DMS79 treated with DMSO at 0.1 percent for 48 hours (cell line): ENCODE results near the gene SYNJ2.
A peak's percentile ranks its signal among the peaks of the same experiment; 100 is the strongest.

ENCODE experiments used
- DNase-seq: peaks from one replicate; lab custom pipeline; 2025; lab: John Stamatoyannopoulos, UW

SYNJ2 gene

GRCh38 chr6:158060455-158061360 lies 79.0 kb downstream of the SYNJ2 start:
- peak; percentile 91 for DNase-seq

DNA sequence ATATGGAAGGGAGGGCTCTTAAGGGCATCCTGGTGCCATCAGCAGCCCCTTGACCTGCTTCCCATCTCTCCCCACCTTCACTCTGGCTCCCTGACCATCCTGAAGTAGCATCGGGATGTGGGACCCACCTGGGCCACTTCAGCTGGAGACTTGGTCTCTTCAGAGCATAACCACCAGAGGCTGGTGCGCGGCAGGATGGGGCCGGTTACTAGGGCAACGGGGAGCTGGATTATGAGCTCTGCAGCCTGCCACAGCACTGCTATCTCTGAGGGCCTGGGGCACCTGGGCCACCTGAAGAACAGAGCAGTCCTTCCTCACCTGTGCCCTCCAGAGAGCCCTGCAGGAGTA lies 79.7 kb downstream of the SYNJ2 start:
- peak; percentile 90 for DNase-seq

DNA sequence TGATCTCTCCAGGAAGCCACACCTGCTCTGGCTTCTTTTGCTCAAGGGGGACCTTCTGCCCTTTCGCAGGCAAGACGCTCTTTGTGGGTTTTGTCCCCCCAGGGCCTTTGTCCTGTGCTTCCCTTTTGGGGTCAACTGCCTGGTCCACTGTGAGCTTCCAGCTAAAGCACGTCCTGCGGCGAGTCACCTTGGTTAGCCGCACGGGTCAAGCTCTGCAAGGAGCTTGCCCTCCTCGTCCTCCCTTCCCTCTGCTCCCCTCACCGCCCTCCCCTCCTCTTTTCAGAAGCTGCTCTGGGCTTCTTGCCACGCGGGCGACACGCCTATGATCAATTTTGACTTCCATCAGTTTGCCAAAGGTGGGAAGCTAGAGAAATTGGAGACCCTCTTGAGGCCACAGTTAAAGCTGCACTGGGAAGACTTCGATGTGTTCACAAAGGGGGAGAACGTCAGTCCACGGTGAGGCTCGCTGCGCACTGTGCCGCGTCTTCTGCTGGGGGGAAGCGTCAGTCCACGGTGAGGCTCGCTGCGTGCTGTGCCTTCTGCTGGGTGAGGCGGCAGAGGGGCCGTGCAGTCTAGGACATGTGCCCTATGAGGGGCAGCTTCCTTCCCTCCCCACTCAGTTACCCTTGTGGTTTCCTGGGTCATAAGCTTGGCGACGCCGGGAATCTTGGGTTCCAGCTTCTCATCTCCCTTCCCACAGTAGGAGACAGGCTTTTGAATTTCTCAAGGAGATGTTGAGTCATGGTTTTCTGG lies 80.2 kb downstream of the SYNJ2 start:
- peak; percentile 86 for DNase-seq

DNA sequence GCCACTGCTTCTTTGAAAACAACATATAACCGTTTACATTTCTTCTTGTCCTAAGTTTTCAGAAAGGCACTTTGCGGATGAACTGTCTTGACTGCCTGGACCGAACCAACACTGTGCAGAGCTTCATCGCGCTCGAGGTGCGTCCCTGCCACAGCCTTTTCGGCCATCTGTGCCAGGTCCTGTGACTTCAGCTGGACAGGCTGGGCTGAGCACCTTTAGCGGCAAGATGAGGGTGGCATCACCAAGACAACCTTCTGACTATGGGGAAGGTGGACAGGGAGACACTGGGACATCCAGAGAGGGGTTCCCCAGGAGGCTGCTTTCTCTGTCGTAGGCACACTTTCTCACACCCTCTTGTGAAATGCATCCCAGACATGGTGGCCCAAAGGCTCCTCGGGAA lies 82.1 kb downstream of the SYNJ2 start:
- no peak for DNase-seq

- DNase-seq: no peak
Observed at GRCh38 chr6:158064725-158065251, 83.1 kb downstream of the SYNJ2 start.

DNA sequence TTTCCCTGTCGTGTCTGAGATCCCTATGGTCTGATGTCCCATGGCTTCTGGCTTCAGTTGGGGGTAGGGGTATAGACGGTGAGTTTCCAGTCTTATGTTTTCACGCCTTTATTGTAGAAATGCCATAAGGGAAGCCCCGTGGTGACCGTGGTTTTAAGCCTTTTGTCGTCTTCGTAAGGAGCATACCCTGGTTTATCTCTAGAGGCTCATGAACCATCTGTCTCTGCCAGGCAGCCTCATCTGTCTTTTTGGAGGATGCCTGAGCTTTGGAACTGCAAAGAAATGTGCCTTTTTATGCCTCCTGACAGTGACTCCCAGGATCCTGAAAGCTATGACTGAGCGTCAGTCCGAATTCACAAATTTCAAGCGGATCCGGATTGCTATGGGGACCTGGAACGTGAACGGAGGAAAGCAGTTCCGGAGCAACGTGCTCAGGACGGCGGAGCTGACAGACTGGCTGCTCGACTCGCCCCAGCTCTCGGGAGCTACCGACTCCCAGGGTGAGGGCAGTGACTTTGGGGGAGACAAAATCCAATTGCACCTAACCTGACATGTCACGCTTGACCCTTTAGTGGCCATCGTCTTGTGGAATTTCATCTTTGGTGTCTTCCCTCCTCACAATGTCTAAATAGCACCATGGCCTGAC lies 84.6 kb downstream of the SYNJ2 start:
- no peak for DNase-seq

DNA sequence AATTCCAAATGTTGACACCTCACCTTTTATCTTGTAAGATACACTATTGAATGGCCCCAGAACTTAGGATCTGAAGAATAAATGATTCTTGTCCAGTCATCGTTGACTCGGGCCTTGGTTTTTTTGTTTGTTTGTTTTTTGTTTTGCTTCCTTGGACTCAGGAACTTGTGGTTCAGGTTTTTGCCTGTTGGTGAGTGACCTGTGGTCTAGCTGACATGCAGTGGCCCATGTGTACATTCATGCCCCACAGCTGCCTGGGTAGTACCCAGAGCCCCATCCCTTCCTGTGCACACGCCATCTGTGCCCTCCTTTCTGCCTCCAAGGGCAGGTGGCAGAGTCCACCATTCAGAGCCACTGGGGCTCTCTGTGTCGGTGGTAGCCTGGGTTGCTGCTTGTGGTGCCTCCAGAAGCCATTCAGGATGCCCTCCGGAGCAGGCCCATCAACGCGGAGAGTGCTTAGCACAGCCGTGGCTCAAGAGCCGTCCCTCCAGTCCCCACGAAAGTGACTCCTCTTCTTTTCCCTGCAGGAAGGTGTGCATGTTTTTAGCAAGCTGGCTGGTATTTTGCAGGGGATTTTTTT lies 85.9 kb downstream of the SYNJ2 start:
- DNase-seq: no peak

DNA sequence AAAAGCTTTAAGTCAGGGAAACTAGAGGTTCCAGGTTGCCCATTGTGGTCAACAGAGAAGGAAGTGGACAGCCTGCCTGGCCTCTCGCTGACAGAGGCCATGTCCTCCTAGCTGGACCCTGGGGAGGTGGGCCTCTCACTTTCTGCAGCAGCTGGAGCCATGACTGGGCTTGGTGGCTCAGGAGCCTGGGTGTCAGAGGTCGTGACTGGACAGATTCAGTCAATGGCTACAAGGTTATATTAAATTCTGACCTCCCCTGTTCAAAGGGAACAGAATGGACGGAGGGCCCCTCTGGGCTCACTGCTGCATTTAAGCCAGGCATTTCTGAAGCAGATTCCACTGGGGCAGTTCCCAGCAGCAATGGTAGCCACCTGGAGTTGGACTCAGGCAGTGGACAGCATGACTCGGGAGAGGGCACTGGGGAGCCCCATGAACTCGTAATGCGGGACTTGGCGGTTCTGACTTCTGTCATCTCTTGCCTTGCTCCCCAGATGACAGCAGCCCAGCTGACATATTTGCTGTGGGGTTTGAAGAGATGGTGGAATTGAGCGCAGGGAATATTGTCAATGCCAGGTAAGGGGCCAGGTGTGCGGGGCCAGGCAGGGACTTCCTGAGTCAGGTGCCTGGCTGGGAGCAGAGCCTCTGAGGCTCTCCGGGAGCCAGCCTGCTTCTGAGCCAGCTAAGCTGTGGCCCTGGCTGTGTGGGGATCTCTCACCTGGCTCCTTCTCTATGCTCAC lies 86.7 kb downstream of the SYNJ2 start:
- no peak for DNase-seq

DNA sequence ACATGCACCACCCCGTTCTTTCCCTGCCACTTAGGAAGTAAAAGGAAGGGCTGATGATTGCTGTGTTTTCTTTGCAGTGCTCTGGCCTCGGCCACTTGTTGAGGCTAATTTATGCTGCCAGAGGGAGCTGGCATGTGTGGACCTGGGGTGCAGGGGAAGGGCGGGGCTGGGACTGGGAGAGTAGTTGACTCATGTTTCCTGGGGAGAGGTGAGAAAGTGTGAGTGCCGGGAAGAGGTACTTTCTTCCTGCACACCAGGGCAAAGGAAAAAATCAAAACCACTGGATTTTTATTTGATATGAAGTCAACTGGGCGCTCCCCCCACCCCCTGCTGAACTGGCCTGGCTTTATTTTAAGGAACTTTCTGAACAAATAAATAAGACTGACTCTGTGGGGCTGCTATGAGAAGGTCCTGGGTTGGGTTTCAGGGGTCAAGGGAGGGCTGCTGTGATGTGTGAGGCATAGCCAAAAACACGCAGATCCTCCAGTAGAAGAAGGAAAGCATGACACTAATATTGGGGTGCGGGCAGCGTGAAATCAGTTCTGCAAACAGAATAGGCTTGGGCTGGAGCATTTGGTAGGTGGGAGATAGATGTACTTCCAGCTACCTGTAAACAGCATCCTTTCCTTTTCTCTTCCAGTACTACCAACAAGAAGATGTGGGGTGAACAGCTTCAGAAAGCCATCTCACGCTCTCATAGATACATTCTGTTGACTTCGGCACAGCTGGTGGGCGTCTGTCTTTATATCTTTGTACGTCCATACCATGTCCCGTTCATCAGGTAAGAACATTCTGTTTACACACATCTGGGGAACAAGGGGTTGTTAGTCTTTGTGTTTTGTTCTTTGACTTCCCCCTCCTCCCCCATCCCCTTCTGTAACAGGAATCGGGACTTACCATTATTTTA lies 87.5 kb downstream of the SYNJ2 start:
- DNase-seq: peak; percentile 69

- DNase-seq: no peak
Observed at GRCh38 chr6:158069800-158070195, 88.1 kb downstream of the SYNJ2 start.

DNA sequence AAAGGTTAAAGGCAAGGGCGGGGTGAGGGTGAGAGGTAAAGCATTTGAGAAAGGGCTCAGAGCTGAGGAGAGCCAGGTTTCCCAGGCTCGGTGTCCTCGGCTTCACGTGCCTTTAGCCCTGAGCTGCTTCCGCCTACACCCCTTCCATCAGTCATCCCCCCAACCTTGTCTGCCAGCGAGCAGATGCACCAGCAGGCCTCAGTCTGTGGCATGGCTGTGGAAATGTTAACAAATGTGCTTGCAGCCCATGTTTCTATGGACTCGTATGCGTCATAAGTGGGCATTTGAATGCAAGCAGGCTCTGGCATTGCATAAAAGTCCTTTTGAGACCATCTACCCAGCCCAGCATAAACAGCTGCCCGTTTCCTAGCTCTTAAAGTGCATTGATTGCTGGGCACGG lies 88.8 kb downstream of the SYNJ2 start:
- no peak for DNase-seq

DNA sequence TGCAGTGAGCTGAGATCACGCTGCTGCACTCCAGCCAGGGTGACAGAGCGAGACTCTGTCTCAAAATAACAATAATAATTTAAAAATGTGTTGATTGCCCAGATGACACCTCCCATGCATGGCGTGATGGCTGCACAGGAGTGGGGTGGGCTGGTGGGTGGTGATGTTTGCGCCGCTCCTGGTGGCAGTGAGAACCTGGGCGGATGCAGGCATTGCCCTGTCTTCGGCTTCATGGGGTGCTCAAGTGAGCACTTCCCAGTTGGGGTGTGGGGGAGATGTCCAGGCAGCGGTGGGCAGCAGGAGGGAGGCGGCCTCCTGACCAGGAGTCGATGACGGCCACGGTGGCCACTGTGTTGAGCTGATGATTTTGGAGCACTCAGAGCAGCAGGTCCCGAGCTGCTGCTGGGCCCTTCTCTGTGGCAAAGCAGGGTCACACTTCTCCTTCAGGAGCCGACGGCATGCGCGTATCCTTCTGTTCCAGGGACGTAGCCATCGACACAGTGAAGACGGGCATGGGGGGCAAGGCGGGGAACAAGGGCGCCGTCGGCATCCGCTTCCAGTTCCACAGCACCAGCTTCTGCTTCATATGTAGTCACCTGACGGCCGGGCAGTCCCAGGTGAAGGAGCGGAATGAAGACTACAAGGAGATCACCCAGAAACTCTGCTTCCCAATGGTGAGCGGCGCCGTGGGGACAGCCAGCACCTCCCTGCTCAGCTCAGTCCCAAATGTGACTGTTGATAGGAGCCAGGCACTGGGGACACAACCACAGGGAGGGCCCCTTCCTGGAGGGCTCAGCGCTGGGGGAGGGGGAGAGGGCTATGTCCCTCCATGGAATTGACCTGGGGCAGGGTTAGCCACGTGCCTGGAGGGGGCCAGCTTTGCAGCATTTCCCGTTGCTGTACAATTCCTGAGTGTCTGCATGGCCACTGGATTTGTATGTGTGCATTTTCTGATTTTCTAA lies 89.7 kb downstream of the SYNJ2 start:
- DNase-seq: no peak

- DNase-seq: peak; percentile 16
Observed at GRCh38 chr6:158072083-158072721, 90.5 kb downstream of the SYNJ2 start.

GRCh38 chr6:158073776-158074175 lies 92.1 kb downstream of the SYNJ2 start:
- no peak for DNase-seq

DNA sequence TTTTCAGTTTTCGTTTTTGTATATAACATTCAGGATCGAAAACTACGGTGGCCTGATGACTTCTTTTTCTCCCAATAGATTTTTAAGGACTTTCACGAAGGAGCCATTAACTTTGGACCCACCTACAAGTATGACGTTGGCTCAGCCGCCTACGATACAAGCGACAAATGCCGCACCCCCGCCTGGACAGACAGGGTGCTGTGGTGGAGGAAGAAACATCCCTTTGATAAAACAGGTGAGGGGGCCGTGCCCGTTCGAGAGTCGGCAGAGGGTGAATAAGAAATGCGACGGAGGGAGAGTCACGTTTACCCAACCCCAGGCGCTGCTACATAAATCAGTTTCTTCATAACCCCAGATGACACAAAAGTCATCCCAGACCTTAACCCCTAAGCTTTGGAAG lies 94.9 kb downstream of the SYNJ2 start:
- DNase-seq: no peak

- no peak for DNase-seq
Observed at GRCh38 chr6:158077676-158078075, 96.0 kb downstream of the SYNJ2 start.

DNA sequence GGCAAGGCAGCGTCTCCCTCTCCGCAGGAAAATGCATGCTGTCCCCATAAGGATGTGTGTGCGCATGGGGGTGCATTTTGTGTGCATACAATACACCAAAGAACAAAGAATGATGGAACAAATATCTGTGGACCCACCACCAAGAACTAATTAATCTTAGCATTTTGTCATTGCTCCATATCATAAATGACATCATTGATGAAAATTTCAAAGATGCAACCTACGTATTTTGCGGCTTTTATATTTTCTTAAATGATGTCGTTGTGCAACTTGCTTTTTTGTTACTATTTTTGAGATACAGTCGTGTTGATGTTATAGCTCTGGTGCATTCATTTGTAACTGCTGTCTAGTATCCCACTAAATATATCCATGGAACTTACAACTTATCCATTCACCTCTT lies 96.7 kb downstream of the SYNJ2 start:
- DNase-seq: no peak

GRCh38 chr6:158080849-158081656 lies 99.4 kb downstream of the SYNJ2 start:
- no peak for DNase-seq
